ENCODE data around the gene CYTH1. TPM values are rescaled to one million over a fixed set of nuclear protein-coding genes. Genes with fewer than 3 reads are reported as not detected.
"Not testable (repeated sequence)": the region's sequence is repeated elsewhere in the genome, so short reads cannot be mapped to it uniquely, and the experiment has no call there.

The CYTH1 gene
- total RNA-seq, 4 donors from 2014 or later: 42.1 to 86.7 (median 67.5) TPM

GRCh38 chr17:78672871-78673371, 109.2 kb downstream of the CYTH1 start:
- Histone ChIP-seq H3K27ac (no peak overlapping the region), H3K9me3 (no peaks in the 10 kb centered on the region), H3K36me3 (peaks cover 25 to 54% (median 25%) of the 10 kb centered on the region in 3 donors), H3K4me3 (no peak overlapping the region), H3K4me1 (peaks cover 0 to 43% (median 12%) of the 10 kb centered on the region in 3 donors), H3K27me3 (no peaks in the 10 kb centered on the region)
- intact Hi-C loops (cut with DNase I): no loop called here
- no peak for TF ChIP-seq POLR2A (IDR thresholded peaks at IDR 0.05)
- TF ChIP-seq CTCF (IDR thresholded peaks at IDR 0.05): no peak
- WGBS, 2 donors: 60% methylated on average over 4 of the region's 5 CpGs; no CpG with 5 or more reads in 1 of the 2 donors
- DNase-seq: no peak

GRCh38 chr17:78672005-78672404, 110.1 kb downstream of the CYTH1 start:
- no peak for DNase-seq
- WGBS, 2 donors: 68 to 75% methylated on average over 11 of the region's 11 CpGs
- Histone ChIP-seq H3K4me1 (peaks cover 0 to 46% (median 12%) of the 10 kb centered on the region in 3 donors), H3K27me3 (no peaks in the 10 kb centered on the region), H3K36me3 (peaks cover 16 to 45% (median 17%) of the 10 kb centered on the region in 3 donors), H3K9me3 (no peaks in the 10 kb centered on the region), H3K4me3 (no peak overlapping the region), H3K27ac (no peak overlapping the region)
- TF ChIP-seq CTCF (IDR thresholded peaks at IDR 0.05) (no peak), POLR2A (IDR thresholded peaks at IDR 0.05) (no peak)
- intact Hi-C loops (cut with DNase I): no loop called here

GRCh38 chr17:78671726-78672001, 110.4 kb downstream of the CYTH1 start:
- WGBS, 2 donors: 33 to 43% methylated on average over 3 of the region's 3 CpGs

GRCh38 chr17:78670850-78671725, 111.0 kb downstream of the CYTH1 start:
- WGBS, 2 donors: 85 to 92% methylated on average over 16 to 18 of the region's 20 CpGs
- no peak overlapping the region for H3K27ac ChIP-seq
- H3K4me3 ChIP-seq: no peak overlapping the region
- DNase-seq: no peak
- no peaks in the 10 kb centered on the region for H3K9me3 ChIP-seq
- peaks cover 5 to 55% (median 19%) of the 10 kb centered on the region in 3 donors for H3K4me1 ChIP-seq
- TF ChIP-seq POLR2A (IDR thresholded peaks at IDR 0.05) (no peak), CTCF (IDR thresholded peaks at IDR 0.05) (no peak)
- H3K27me3 ChIP-seq: no peaks in the 10 kb centered on the region
- peaks cover 8 to 35% (median 14%) of the 10 kb centered on the region in 3 donors for H3K36me3 ChIP-seq
- intact Hi-C loops (cut with DNase I): no loop called here

More at GRCh38 chr17:78671726-78672001, 110.4 kb downstream of the CYTH1 start:
- DNase-seq; H3K27me3 ChIP-seq; H3K27ac ChIP-seq; H3K4me3 ChIP-seq; intact Hi-C loops (cut with DNase I); H3K9me3 ChIP-seq: not testable (repeated sequence)
- peaks cover 14 to 41% (median 16%) of the 10 kb centered on the region in 3 donors for H3K36me3 ChIP-seq
- peaks cover 0 to 49% (median 13%) of the 10 kb centered on the region in 3 donors for H3K4me1 ChIP-seq

GRCh38 chr17:78669975-78670518, 112.0 kb downstream of the CYTH1 start:
- no peak for DNase-seq
- H3K36me3 ChIP-seq: peaks cover 4 to 25% (median 4%) of the 10 kb centered on the region in 3 donors
- H3K27ac ChIP-seq: no peak overlapping the region
- intact Hi-C loops (cut with DNase I): no loop called here
- H3K4me1 ChIP-seq: peaks cover 12 to 61% (median 26%) of the 10 kb centered on the region in 3 donors
- no peaks in the 10 kb centered on the region for H3K9me3 ChIP-seq
- 50 to 73% methylated on average over 6 to 17 of the region's 23 CpGs for WGBS, 2 donors
- TF ChIP-seq POLR2A (IDR thresholded peaks at IDR 0.05) (no peak), CTCF (IDR thresholded peaks at IDR 0.05) (no peak)
- H3K4me3 ChIP-seq: no peak overlapping the region
- no peaks in the 10 kb centered on the region for H3K27me3 ChIP-seq
